ENCODE results near the gene F8.
"Not testable (repeated sequence)": the region's sequence is repeated elsewhere in the genome, so short reads cannot be mapped to it uniquely, and the experiment has no call there.

The F8 gene

GRCh38 chrX:154910528-154910927 is 112.0 kb downstream of the F8 start:
- H3K27me3 ChIP-seq (ENCODE audit: low read depth); in situ Hi-C loops (cut with MboI; ENCODE audit: low sequenced_read_pairs); DNase-seq (ENCODE audit: low spot score in 2 of 2); H3K9me3 ChIP-seq; H3K36me3 ChIP-seq (replicated peaks); H3K4me3 ChIP-seq; H3K4me1 ChIP-seq: not testable (repeated sequence)

DNA sequence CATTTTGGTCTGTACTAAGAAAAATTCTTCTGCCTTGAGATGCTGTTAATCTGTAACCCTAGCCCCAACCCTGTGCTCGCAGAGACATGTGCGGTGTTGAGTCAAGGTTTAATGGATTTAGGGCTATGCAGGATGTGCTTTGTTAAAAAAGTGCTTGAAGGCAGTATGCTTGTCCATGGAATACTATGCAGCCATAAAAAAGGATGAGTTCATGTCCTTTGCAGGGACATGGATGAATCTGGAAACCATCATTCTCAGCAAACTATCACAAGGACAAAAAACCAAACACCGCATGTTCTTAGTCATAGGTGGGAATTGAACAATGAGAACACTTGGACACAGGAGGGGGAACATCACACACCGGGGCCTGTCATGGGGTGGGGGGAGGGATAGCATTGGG is 112.5 kb downstream of the F8 start:
- in situ Hi-C loops (cut with MboI; ENCODE audit: low sequenced_read_pairs); DNase-seq (ENCODE audit: low spot score in 2 of 2); H3K27me3 ChIP-seq (ENCODE audit: low read depth); H3K36me3 ChIP-seq (replicated peaks); H3K9me3 ChIP-seq; H3K4me3 ChIP-seq; H3K4me1 ChIP-seq: not testable (repeated sequence)

- no peak for DNase-seq (ENCODE audit: low spot score in 2 of 2)
- Histone ChIP-seq H3K36me3 (replicated peaks) (no peaks in the 10 kb centered on the region), H3K4me1 (no peaks in the 10 kb centered on the region), H3K9me3 (no peaks in the 10 kb centered on the region), H3K27me3 (ENCODE audit: low read depth) (peaks cover 5% of the 10 kb centered on the region; the same call in 1 of the 2 replicates), H3K4me3 (no peak overlapping the region)
- in situ Hi-C loops (cut with MboI; ENCODE audit: low sequenced_read_pairs), result no loop called here
Observed at GRCh38 chrX:154908821-154909220, 113.7 kb downstream of the F8 start.

- Histone ChIP-seq H3K9me3 (no peaks in the 10 kb centered on the region), H3K27me3 (ENCODE audit: low read depth) (peaks cover 17% of the 10 kb centered on the region), H3K4me3 (no peak overlapping the region), H3K36me3 (replicated peaks) (no peaks in the 10 kb centered on the region), H3K4me1 (no peaks in the 10 kb centered on the region)
- in situ Hi-C loops (cut with MboI; ENCODE audit: low sequenced_read_pairs), result no loop called here
- DNase-seq (ENCODE audit: low spot score in 2 of 2), result no peak
Observed at GRCh38 chrX:154902408-154902807, 120.1 kb downstream of the F8 start.

GRCh38 chrX:154900323-154900722 is 122.2 kb downstream of the F8 start:
- Histone ChIP-seq H3K9me3 (no peaks in the 10 kb centered on the region), H3K4me1 (no peaks in the 10 kb centered on the region), H3K4me3 (no peak overlapping the region), H3K36me3 (replicated peaks) (no peaks in the 10 kb centered on the region), H3K27me3 (ENCODE audit: low read depth) (peaks cover 19% of the 10 kb centered on the region)
- DNase-seq (ENCODE audit: low spot score in 2 of 2), result no peak
- in situ Hi-C loops (cut with MboI; ENCODE audit: low sequenced_read_pairs), result no loop called here

- Histone ChIP-seq H3K27me3 (ENCODE audit: low read depth) (0 out of 2 replicates have a peak, but pooled peaks cover 4% of the 10 kb centered on the region), H3K36me3 (replicated peaks) (no peaks in the 10 kb centered on the region), H3K9me3 (no peaks in the 10 kb centered on the region), H3K4me1 (peaks cover 9% of the 10 kb centered on the region), H3K4me3 (no peak overlapping the region)
- in situ Hi-C loops (cut with MboI; ENCODE audit: low sequenced_read_pairs), result no loop called here
- no peak for DNase-seq (ENCODE audit: low spot score in 2 of 2)
Observed at GRCh38 chrX:154892296-154892695, 130.2 kb downstream of the F8 start.

- Histone ChIP-seq H3K36me3 (replicated peaks) (no peaks in the 10 kb centered on the region), H3K4me3 (no peak overlapping the region), H3K9me3 (no peaks in the 10 kb centered on the region), H3K27me3 (ENCODE audit: low read depth) (0 out of 2 replicates have a peak, but pooled peaks cover 4% of the 10 kb centered on the region), H3K4me1 (peaks cover 9% of the 10 kb centered on the region)
- DNase-seq (ENCODE audit: low spot score in 2 of 2), result peak; percentile 29 to 54
- in situ Hi-C loops (cut with MboI; ENCODE audit: low sequenced_read_pairs), result no loop called here
Observed at GRCh38 chrX:154890990-154891639, 131.4 kb downstream of the F8 start.

DNA sequence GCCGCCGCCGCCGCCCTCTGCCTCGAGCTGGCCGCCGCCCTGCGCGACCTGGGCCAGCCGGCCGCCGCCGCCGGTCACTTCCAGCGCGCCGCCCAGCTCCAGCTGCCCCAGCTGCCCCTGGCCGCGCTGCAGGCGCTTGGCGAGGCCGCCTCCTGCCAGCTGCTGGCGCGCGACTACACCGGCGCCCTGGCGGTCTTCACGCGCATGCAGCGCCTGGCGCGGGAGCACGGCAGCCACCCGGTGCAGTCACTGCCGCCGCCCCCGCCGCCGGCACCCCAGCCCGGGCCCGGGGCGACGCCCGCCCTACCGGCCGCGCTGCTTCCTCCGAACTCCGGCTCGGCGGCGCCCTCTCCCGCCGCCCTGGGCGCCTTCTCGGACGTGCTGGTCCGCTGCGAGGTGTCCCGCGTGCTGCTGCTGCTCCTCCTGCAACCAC is 135.7 kb downstream of the F8 start:
- H3K36me3 ChIP-seq (replicated peaks); H3K4me3 ChIP-seq; H3K9me3 ChIP-seq; H3K27me3 ChIP-seq (ENCODE audit: low read depth); in situ Hi-C loops (cut with MboI; ENCODE audit: low sequenced_read_pairs); DNase-seq (ENCODE audit: low spot score in 2 of 2); H3K4me1 ChIP-seq: not testable (repeated sequence)

DNA sequence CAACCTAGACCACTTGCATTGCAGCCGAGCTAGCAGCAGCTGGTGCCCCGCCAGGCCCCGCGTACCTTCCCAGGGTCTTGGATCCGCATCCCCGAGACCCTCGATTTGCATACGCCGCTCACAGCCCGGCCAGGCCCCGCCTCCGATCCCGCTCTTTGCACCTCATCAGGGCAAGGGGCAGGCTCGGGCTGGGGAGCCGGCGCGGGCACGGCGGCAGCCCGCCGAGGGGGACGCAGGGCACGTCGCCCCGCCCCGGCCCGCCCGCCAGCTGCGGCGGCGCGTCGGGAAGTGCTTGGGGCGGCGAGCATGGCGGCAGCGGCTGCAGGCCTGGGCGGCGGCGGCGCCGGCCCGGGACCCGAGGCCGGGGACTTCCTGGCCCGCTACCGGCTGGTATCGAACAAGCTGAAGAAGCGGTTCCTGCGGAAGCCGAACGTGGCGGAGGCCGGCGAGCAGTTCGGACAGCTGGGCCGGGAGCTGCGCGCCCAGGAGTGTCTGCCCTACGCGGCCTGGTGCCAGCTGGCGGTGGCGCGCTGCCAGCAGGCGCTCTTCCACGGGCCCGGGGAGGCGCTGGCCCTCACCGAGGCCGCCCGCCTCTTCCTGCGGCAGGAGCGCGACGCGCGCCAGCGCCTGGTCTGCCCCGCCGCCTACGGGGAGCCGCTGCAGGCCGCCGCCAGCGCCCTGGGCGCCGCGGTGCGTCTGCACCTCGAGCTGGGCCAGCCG is 136.3 kb downstream of the F8 start, which contains the start of gene F8A1:
Gene F8A1 (plus strand): TSS at position 287 of the 720 bp plus-strand sequence. CDS start 20 bp downstream, at position 307.
- H3K4me1 ChIP-seq; H3K36me3 ChIP-seq (replicated peaks); H3K9me3 ChIP-seq; H3K27me3 ChIP-seq (ENCODE audit: low read depth); in situ Hi-C loops (cut with MboI; ENCODE audit: low sequenced_read_pairs); H3K4me3 ChIP-seq: not testable (repeated sequence)
- DNase-seq (ENCODE audit: low spot score in 2 of 2), result peak in 1 of 2 experiments; percentile 51

GRCh38 chrX:154885549-154885948 is 137.0 kb downstream of the F8 start:
- DNase-seq (ENCODE audit: low spot score in 2 of 2); H3K9me3 ChIP-seq; H3K27me3 ChIP-seq (ENCODE audit: low read depth); H3K4me1 ChIP-seq; in situ Hi-C loops (cut with MboI; ENCODE audit: low sequenced_read_pairs); H3K4me3 ChIP-seq; H3K36me3 ChIP-seq (replicated peaks): not testable (repeated sequence)

DNA sequence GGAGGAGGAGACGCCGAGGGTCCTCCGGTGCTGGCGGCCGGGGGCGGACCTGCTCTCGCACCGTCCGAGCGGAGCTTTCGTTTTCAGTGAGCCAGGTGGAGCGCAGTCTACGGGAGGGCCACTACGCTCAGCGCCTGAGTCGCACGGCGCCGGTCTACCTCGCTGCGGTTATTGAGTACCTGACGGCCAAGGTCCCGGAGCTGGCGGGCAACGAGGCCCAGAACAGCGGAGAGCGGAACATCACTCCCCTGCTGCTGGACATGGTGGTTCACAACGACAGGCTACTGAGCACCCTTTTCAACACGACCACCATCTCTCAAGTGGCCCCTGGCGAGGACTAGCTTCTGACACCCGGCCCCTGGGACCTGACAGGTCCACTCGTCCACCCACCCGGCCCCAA is 137.5 kb downstream of the F8 start:
- DNase-seq (ENCODE audit: low spot score in 2 of 2); in situ Hi-C loops (cut with MboI; ENCODE audit: low sequenced_read_pairs); H3K9me3 ChIP-seq; H3K27me3 ChIP-seq (ENCODE audit: low read depth); H3K4me3 ChIP-seq; H3K4me1 ChIP-seq; H3K36me3 ChIP-seq (replicated peaks): not testable (repeated sequence)

- H3K9me3 ChIP-seq; DNase-seq (ENCODE audit: low spot score in 2 of 2); H3K4me1 ChIP-seq; H3K36me3 ChIP-seq (replicated peaks); in situ Hi-C loops (cut with MboI; ENCODE audit: low sequenced_read_pairs); H3K4me3 ChIP-seq; H3K27me3 ChIP-seq (ENCODE audit: low read depth): not testable (repeated sequence)
Observed at GRCh38 chrX:154884069-154884468, 138.5 kb downstream of the F8 start.

DNA sequence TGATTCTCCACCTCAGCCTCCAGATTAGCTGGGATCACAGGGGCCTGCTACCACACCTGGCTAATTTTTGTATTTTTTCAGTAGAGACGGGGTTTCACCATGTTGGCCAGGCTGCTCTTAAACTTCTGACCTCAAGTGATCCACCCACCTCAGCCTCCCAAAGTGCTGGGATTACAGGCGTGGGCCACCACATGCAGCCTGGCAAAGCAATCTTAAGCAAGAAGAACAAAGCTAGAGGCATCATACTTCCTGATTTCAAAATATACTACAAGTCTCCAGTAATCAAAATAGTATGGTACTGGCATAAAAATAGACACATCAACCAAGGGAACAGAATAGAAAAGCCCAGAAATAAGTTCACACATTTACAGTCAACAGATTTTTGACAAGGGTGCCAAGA is 149.2 kb downstream of the F8 start:
- H3K4me1 ChIP-seq, result no peaks in the 10 kb centered on the region
- in situ Hi-C loops (cut with MboI; ENCODE audit: low sequenced_read_pairs), result loop anchor here (25.0 kb wide), 1 partner anchor 286 kb away; the partner anchor contains the start of gene CTAG1A
- H3K36me3 ChIP-seq (replicated peaks), result no peaks in the 10 kb centered on the region
- DNase-seq (ENCODE audit: low spot score in 2 of 2), result no peak
- H3K9me3 ChIP-seq, result no peaks in the 10 kb centered on the region
- no peak overlapping the region for H3K4me3 ChIP-seq
- no peaks in the 10 kb centered on the region for H3K27me3 ChIP-seq (ENCODE audit: low read depth)

GRCh38 chrX:154868522-154868921 is 154.0 kb downstream of the F8 start:
- in situ Hi-C loops (cut with MboI; ENCODE audit: low sequenced_read_pairs), result loop anchor here (25.0 kb wide), 1 partner anchor 281 kb away; the partner anchor contains the start of gene CTAG1A
- not testable (repeated sequence) for H3K4me3 ChIP-seq; H3K4me1 ChIP-seq; H3K27me3 ChIP-seq (ENCODE audit: low read depth); H3K9me3 ChIP-seq; DNase-seq (ENCODE audit: low spot score in 2 of 2); H3K36me3 ChIP-seq (replicated peaks)
